Ishikawa (cell line): ENCODE measurements around the gene TET3.
A peak's percentile ranks its signal among the peaks of the same experiment; 100 is the strongest.

Experiments used
- CEBPB ChIP-seq: IDR thresholded peaks from 2 replicates; pipeline ENCODE4 v1.6.1; 2012
- CREB1 ChIP-seq: IDR thresholded peaks from 2 replicates; pipeline ENCODE4 v1.6.1; 2012; ENCODE audit warnings: low read depth
- EGR1 ChIP-seq: IDR thresholded peaks from 2 replicates; pipeline ENCODE4 v1.6.1; 2012
- EP300 ChIP-seq: IDR thresholded peaks from 2 replicates; pipeline ENCODE4 v1.6.1; 2012; ENCODE audit warnings: borderline replicate concordance
- FOXM1 ChIP-seq: IDR thresholded peaks from 2 replicates; pipeline ENCODE4 v1.6.1; 2012; ENCODE audit warnings: low read depth, borderline replicate concordance
- NFIC ChIP-seq: IDR thresholded peaks from 2 replicates; pipeline ENCODE4 v1.6.1; 2012
- RAD21 ChIP-seq: IDR thresholded peaks from 2 replicates; pipeline ENCODE4 v1.6.1; 2012; ENCODE audit warnings: low read depth
- TAF1 ChIP-seq: IDR thresholded peaks from 2 replicates; pipeline ENCODE4 v1.6.1; 2012; ENCODE audit warnings: low read depth, mild to moderate bottlenecking
- TCF12 ChIP-seq: IDR thresholded peaks from 2 replicates; pipeline ENCODE4 v1.6.1; 2012; ENCODE audit warnings: low read depth
- TEAD4 ChIP-seq: IDR thresholded peaks from 2 replicates; pipeline ENCODE4 v1.6.1; 2012
- USF1 ChIP-seq: IDR thresholded peaks from 2 replicates; pipeline ENCODE4 v1.6.1; 2012
- YY1 ChIP-seq: IDR thresholded peaks from 2 replicates; pipeline ENCODE4 v1.6.1; 2012; ENCODE audit warnings: low read depth
- ZBTB7A ChIP-seq: IDR thresholded peaks from 2 replicates; pipeline ENCODE4 v1.6.1; 2012; ENCODE audit warnings: low read depth
- TF ChIP-seq, protein P1 (sequence below): IDR thresholded peaks from 2 replicates; pipeline ENCODE4 v1.6.1; 2012; ENCODE audit warnings: low read depth, mild to moderate bottlenecking
- TF ChIP-seq, protein P2 (sequence below): IDR thresholded peaks from 2 replicates; pipeline ENCODE4 v1.6.1; 2012

Gene TET3

GRCh38 chr2:73970850-73971471 is 13.7 kb upstream of the TET3 start:
- peak; percentile 50 for TF ChIP-seq NFIC
- TF ChIP-seq TEAD4, result no peak
- TF ChIP-seq, protein P1, sequence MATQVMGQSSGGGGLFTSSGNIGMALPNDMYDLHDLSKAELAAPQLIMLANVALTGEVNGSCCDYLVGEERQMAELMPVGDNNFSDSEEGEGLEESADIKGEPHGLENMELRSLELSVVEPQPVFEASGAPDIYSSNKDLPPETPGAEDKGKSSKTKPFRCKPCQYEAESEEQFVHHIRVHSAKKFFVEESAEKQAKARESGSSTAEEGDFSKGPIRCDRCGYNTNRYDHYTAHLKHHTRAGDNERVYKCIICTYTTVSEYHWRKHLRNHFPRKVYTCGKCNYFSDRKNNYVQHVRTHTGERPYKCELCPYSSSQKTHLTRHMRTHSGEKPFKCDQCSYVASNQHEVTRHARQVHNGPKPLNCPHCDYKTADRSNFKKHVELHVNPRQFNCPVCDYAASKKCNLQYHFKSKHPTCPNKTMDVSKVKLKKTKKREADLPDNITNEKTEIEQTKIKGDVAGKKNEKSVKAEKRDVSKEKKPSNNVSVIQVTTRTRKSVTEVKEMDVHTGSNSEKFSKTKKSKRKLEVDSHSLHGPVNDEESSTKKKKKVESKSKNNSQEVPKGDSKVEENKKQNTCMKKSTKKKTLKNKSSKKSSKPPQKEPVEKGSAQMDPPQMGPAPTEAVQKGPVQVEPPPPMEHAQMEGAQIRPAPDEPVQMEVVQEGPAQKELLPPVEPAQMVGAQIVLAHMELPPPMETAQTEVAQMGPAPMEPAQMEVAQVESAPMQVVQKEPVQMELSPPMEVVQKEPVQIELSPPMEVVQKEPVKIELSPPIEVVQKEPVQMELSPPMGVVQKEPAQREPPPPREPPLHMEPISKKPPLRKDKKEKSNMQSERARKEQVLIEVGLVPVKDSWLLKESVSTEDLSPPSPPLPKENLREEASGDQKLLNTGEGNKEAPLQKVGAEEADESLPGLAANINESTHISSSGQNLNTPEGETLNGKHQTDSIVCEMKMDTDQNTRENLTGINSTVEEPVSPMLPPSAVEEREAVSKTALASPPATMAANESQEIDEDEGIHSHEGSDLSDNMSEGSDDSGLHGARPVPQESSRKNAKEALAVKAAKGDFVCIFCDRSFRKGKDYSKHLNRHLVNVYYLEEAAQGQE, result no peak

GRCh38 chr2:73971722-73972121 is 13.0 kb upstream of the TET3 start:
- TF ChIP-seq CREB1 (no peak), TEAD4 (no peak), USF1 (no peak), EGR1 (no peak), RAD21 (no peak), YY1 (no peak), ZBTB7A (no peak), FOXM1 (no peak)

GRCh38 chr2:73972846-73973245 is 11.9 kb upstream of the TET3 start:
- TF ChIP-seq RAD21, result no peak
- no peak for TF ChIP-seq TEAD4
- no peak for TF ChIP-seq YY1
- no peak for TF ChIP-seq TAF1
- no peak for TF ChIP-seq NFIC
- TF ChIP-seq, protein P2, sequence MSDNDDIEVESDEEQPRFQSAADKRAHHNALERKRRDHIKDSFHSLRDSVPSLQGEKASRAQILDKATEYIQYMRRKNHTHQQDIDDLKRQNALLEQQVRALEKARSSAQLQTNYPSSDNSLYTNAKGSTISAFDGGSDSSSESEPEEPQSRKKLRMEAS, result no peak
- TF ChIP-seq, protein P1, result no peak
- no peak for TF ChIP-seq TCF12
- TF ChIP-seq EGR1, result no peak

DNA sequence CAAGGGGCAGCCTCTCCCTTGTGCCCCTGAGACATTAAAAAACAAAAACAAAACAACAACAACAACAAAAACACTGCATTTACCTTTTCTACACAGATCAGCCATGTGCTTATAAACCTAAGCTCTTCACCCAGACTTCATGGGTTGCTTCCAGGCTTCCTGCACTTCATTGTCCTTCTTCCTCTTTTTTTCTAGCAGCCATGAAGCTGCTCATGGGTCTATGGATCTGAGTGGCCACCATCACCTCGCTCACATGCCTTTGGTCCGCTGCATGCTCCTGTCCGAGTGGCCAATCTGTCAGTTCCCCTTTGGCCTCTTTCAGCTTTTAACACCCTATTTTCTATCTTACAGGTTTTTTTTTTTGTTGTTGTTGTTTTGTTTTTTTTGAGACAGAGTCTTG is 9.0 kb upstream of the TET3 start:
- TF ChIP-seq, protein P1, result no peak
- TF ChIP-seq TAF1 (no peak), FOXM1 (no peak), CREB1 (no peak), TCF12 (no peak), YY1 (no peak), RAD21 (no peak), ZBTB7A (no peak), CEBPB (no peak), EGR1 (no peak), TEAD4 (no peak), USF1 (no peak), NFIC (no peak), EP300 (no peak)
- TF ChIP-seq, protein P2, result no peak

DNA sequence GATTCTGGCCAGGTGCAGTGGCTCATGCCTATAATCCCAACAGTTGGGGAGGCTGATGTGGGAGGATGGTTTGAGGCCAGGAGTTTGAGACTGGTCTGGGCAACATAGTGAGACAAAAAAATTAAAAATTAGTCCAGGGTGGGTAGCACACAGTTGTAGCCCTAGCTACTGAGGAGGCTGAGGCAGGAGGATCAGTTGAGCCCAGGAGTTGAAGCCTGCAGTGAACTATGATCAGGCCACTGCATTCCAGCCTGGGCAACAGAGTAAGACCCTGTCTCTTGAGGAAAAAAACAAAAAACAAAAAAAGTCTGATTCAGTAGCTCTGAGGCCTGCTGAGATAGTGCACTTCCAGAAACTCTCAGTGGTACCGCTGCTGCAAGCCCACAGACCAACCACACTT is 7.9 kb upstream of the TET3 start:
- no peak for TF ChIP-seq ZBTB7A
